Stimulated activated CD4-positive, alpha-beta T cell treated with anti-CD3 and anti-CD28 coated beads, Interleukin-15, amount 100 ng/mL, for 1 hour (primary cell): Measurements from ENCODE around the gene PPP1R3G.

Source experiments
- DNase-seq, 2 donors: peaks; one replicate each; pipeline ENCODE4 v3.0.0-alpha.2; 2020; ENCODE audit warnings: low read depth in 1 of 2, low spot score in 1 of 2

The PPP1R3G gene

GRCh38 chr6:5071216-5071615 is 13.9 kb upstream of the PPP1R3G start:
- DNase-seq = no peak

DNA sequence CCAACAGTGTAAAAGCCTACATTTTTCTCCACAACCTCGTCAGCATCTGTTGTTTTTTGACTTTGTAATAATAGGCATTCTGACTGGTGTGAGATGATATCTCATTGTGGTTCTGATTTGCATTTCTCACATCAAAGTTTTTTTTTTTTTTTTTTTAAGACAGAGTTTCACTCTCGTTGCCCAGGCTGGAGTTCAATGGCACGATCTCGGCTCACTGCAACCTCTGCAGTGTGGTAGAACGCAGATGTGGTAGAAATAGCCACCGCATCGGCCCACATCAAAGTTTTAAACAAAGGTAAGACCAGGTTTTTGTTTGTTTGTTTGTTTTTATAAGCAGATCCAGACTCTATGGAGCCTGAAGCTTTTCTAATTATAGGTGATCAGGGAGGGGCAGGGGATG is 12.7 kb upstream of the PPP1R3G start:
- DNase-seq = no peak

GRCh38 chr6:5073992-5074391 is 11.1 kb upstream of the PPP1R3G start:
- DNase-seq = no peak

DNA sequence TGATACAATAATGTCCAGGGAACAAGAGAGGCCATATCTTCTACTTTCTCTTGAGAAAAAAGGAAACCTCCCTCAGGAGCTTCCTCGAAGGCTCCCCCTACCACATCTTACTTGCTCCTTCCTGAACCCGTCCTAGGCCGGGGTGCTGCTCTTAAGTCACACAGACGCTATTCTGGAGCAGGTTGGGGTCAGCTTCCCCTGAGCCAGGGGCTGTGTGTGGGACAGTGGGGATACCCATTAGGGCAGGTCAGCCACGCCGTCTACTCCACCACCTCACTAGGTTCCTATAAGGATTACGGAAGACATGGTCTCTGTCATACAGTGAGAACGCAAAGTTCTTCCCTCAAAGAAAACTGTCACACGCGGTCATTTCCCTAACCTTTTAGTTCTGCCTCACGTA is 8.2 kb upstream of the PPP1R3G start:
- no peak for DNase-seq

DNA sequence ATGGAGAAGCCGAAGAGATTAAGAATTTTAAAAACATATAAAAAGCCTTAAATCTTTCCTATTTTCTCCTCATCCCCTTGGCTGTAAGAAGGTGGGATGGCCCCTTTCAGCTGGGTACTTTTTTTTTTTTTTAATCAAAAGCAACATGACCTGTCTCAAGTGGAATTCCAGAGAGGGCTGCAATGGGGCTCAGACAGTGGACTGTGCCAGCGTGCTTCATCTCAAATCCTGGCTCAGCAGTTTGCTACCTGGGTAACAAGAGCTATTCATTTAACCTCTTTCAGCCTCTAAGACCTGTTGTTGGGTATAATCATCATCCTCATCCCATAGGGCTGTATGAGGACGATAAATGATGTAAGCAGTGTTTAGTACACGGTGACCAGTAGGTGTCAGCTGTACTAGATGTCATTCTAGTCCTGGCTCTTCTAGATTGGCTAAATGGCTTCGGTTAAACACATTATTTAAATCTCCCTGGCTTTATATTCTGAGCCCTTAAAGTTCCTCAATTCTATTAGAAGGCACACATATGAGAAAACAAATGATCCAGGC is 6.9 kb upstream of the PPP1R3G start:
- no peak for DNase-seq

GRCh38 chr6:5079692-5080091 is 5.4 kb upstream of the PPP1R3G start:
- no peak for DNase-seq

DNA sequence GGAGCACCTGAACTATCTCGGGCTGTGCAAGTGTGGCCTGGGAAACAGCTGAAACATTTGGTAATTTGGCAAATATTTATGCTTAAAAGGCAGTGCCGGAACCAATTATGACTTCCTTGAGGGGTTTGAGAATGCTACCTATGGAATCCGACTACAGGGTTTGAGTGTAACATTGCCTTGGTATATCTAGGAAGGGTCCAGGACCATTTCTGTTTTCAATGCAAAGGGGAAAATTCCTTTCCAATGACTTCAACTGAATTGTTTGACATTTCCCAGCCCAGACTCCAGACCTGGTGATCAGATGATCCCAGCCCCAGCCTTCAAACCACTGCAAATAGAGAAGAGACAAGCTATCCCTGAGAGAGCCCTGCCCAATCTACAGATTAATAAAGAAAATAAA is 4.6 kb upstream of the PPP1R3G start:
- no peak for DNase-seq

DNA sequence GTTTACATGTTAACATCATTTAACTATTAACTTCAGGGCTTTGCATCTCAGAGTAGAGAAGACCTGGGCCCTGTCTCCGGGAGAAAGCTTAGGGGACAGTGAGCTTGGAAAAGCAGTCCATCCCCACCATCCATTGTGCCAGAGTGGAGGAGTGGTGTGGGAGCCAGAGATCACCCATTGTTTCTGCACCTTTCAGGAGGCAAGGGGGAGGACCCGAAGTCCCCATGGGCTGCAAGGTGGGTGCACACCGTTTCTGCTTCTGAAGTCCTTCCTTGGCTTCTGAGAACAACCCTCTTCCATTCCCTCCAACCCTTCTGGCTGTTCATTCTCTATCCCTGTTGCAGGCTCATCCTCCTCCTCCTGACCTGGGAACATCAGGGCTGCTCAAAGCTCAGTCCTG is 4.0 kb upstream of the PPP1R3G start:
- DNase-seq = no peak

GRCh38 chr6:5081955-5082354 is 3.2 kb upstream of the PPP1R3G start:
- DNase-seq = no peak

DNA sequence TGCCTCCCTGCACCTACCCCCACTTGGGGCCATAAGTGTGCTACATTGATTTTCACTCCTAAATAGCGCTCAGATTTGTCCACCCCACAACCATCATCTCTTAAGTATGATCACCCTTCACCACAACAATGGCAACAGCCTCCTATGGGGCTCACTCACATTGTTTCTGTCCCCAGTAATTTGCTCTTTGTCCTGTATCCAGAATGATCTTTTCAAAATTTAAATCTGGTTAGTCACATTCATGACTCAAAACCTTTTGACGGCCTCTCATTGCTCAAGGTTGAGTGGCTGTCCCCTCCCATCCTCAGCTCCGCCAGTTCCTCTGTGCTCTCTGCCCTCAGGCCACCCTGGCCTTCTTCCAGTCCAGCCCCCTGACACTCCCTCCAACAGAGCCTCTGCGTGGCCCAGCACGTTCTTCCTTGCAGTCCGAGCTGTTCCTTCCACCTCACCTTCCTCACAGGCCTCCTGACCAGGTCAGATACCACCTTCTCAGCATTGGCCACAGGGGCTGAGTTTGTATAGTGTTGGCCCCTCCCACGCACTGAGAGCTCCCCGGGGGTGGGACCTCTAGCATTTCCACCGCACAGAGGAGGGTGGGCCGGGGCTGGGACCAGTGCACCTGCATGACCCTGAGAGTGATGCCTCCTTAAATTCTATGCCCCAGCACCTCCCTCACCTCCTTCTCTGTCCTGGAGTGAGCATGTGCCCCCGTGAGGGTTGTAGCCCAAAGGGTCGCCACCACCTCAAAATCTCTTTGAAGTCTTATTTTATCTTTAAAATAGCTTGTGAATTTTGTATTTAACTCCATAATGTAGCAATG is 2.4 kb upstream of the PPP1R3G start:
- no peak for DNase-seq

DNA sequence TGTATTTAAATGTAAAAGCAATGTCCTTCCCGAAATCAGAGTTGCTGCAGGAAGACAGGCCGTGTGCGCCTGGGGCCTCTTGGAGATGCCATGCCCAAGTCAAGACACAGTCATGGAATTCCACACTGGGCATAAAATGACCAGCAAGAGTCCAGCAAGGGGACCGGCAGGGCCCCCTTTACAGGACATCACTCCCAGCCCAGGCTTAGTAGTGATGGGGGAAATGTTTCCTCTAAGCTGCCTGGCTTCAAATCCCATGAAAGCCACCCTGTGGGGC is 1.9 kb upstream of the PPP1R3G start:
- DNase-seq = no peak

DNA sequence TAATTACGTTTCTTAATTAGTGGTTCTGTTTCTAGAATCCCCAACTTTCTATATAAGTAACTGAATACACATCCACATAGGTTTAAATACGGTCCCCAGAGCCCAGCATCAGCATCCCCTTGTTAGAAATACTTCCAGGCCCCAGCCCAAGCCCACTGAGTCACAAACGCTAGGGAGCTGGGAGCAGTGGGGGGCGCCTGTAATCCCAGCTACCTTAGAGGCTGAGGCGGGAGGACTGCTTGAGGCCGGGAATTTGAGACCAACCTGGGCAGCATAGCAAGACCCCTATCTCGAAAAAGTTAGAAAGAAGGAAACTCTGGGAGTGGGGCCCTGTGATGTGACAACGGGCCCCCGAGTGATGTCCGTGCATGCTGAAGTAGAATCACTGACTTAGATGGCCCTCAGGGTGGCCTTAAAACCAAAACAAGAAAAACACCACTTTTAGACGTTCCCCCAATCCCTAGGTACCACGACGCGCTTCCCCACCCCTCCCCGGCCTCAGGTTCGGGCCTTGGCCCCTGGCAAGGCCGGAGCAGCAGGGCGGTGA is 1.3 kb upstream of the PPP1R3G start:
- DNase-seq = no peak

DNA sequence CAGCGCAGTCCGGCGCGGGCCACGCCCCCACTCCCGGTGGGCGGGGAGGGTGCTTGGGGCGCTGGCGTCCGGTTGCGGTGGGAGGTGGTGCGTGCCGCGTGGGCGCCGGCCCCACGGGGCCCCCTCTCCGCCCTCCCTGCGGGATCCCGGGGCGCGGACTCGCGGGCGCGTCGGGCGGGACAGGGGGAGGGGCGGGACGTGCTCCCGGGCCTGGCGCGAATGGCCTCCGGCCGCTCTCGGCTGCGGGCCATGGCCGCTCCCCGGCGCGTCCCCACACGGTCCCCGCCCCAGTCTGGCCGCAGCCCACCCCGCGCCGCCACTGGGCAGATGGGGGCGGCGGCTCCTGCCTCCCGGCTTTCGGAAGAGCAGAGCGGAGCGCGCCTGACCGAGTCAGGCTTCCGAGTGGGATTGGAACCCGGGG is 771 bp upstream of the PPP1R3G start:
- no peak for DNase-seq

GRCh38 chr6:5085648-5086293 is 630 bp downstream of the PPP1R3G start:
- no peak for DNase-seq

DNA sequence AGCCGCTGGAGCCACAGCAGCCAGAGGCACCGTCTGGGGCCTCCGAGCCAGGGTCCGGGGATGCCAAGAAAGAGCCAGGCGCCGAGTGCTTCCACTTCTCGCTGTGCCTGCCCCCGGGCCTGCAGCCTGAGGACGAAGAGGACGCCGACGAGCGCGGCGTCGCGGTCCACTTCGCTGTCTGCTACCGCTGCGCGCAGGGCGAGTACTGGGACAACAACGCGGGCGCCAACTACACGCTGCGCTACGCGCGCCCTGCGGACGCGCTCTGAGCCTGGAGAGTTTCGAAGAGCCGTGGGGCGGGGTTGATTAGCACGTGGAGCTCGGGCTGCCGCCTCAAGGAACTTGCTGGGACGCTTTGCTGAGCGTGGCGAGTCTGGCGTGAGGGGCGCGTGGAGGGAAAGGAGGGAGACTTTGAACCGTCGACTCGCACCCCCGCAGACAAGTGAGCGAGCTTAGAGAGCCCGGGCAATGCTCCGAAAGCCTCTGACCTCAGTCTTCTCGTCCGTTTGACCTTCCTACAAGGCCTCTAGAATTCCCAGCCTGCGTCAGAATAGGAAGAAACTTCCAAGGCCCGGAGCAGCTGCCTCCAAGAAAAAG is 1.3 kb downstream of the PPP1R3G start:
- DNase-seq = no peak

- DNase-seq = no peak
These were observed 2.2 kb downstream of the PPP1R3G start for GRCh38 chr6:5087389-5087788.

DNA sequence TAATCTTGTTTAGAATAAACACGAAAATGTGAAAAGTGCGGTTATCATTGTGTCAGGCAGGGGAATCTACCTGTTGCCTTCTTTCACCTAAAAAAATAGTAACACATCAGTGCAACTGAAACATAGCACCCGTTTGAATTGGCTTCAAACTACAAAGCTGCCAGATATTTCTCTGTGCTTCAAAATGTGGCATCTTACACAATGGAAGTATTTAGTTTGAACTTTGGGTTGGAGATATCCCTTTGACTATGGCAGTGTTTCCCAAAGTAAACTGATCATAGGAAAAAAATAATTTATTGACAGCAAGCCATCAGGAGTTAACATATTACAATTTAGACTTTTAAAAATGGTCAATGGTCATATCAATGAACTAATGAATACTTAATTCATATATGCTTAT is 3.6 kb downstream of the PPP1R3G start:
- no peak for DNase-seq

GRCh38 chr6:5089481-5090438 is 4.6 kb downstream of the PPP1R3G start:
- DNase-seq = no peak

DNA sequence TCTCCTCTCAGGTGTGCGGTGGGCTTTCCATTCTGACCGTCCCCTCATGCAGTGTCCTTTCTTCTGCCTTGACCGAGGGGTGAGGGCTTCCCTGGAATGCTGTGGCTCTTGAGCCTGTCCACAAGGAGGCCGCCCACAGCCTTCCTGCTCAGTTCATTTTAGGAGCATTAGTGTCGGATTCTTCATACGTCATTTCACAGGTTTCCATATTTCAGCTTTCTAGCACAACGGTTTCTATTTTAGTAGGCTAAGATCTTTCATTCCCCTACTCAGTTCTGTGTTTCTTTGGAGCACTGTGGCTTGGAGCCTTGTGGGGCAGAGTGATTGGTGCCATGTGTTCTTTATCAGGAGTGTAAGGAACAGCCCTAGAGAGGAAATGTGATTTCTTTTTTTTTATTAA is 5.5 kb downstream of the PPP1R3G start:
- DNase-seq = no peak

DNA sequence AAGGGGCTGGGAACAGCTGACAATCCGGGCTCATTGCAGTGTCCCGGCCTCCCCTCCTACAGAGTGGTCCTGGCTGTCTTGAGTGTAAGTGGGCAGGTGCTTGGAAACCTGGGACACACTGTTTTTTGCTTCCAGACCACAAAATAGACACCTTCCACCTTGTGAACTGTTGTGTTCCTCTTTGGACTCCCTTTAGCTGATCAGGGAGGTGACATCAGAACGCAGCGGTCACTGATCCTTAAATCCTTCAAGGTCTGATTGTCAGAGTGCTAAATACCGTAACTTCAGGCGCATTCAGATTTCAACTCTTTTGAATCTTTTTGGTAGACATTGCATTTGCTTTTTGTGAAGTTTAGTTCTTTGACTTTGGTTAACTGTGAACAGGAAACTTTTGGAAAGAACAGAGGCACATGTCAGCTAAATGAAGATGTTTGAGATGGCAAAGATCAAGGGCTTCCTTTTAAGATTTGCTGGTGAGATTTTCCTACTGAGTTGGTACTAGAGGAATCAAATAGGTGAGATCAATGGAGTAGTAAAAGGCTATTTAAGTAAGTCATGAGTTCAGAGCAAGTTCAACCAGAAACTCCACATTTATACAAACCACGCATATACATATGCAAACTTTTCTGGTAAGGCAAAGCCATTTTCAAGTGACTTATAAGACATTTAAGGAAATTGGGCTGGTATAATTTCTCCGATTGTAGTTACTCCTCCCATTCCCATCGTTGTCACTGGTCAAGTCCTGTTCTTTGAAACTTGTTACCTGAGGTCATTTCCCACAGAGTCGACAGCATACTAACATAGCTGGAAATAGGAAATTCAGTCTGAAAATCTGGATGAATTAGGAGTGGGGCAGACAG is 6.3 kb downstream of the PPP1R3G start:
- no peak for DNase-seq
